HEK293 (cell line): ENCODE measurements around the gene PLIN5.

Source experiments
- CTCF ChIA-PET: fragments of 350-600 bp; formaldehyde crosslinking; extraction: SDS; loops from one replicate; lab custom pipeline; 2021; ENCODE audit warnings: antibody characterized with exemption; lab: Yijun Ruan, JAX
- POLR2A ChIA-PET: fragments of 300-600 bp; formaldehyde crosslinking; extraction: SDS; loops from one replicate; lab custom pipeline; 2020; ENCODE audit warnings: antibody characterized with exemption, inconsistent platforms; lab: Yijun Ruan, JAX
- H3K27ac ChIP-seq: fragments of 200-500 bp; sonication (Bioruptor generic); 2 replicates; pipeline ENCODE4 v1.5.1; 2014; ENCODE audit warnings: low read depth, low read length, control low read depth, inconsistent platforms; ENCODE audit errors: extremely low read depth
- H3K36me3 ChIP-seq, 2 experiments: fragments of 200-500 bp in 1 of 2; sonication (Bioruptor generic) in 1 of 2; 1 replicate in 1 of 2; 2 replicates in 1 of 2; pipeline ENCODE4 v1.5.1; 2014 to 2017; ENCODE audit warnings: inconsistent platforms in 2 of 2, low read length in 2 of 2; ENCODE audit not compliant: control insufficient read depth in 2 of 2, insufficient read depth in 1 of 2
- H3K4me1 ChIP-seq: fragments of 200-500 bp; sonication (Bioruptor generic); 2 replicates; pipeline ENCODE4 v1.5.1; 2014; ENCODE audit warnings: mild to moderate bottlenecking, low read length, inconsistent platforms; ENCODE audit not compliant: control insufficient read depth, insufficient read depth
- H3K4me3 ChIP-seq: 2 replicates; pipeline ENCODE4 v1.5.1; 2011; ENCODE audit warnings: low read depth, mild to moderate bottlenecking, control low read depth, low read length, moderate library complexity
- H3K9me3 ChIP-seq: fragments of 200-500 bp; sonication (Bioruptor generic); 2 replicates; pipeline ENCODE4 v1.5.1; 2014; ENCODE audit warnings: low read depth, low read length, inconsistent platforms; ENCODE audit not compliant: control insufficient read depth, insufficient read depth
- BCL11B ChIP-seq: fragments of 450-650 bp; formaldehyde crosslinking; IDR thresholded peaks from 2 replicates; pipeline ENCODE4 v1.5.1; 2016; ENCODE audit warnings: low read depth, missing biosample characterization, missing genetic modification characterization
- GLIS1 ChIP-seq: fragments of 450-650 bp; formaldehyde crosslinking; IDR thresholded peaks from 2 replicates; pipeline ENCODE4 v1.5.1; 2016; ENCODE audit warnings: missing biosample characterization, missing genetic modification characterization
- HOXA7 ChIP-seq: sonication (generic); formaldehyde crosslinking; IDR thresholded peaks from 2 replicates; pipeline ENCODE4 v1.8.1; 2022; ENCODE audit warnings: missing genetic modification reagents, borderline replicate concordance
- MEIS1 ChIP-seq: sonication (generic); formaldehyde crosslinking; IDR thresholded peaks from 2 replicates; pipeline ENCODE4 v1.8.1; 2022; ENCODE audit warnings: missing genetic modification reagents, mild to moderate bottlenecking, borderline replicate concordance
- PATZ1 ChIP-seq: fragments of 450-650 bp; formaldehyde crosslinking; IDR thresholded peaks from 2 replicates; pipeline ENCODE4 v1.5.1; 2016; ENCODE audit warnings: missing biosample characterization, missing genetic modification characterization
- ZBTB10 ChIP-seq: fragments of 450-650 bp; formaldehyde crosslinking; IDR thresholded peaks from 2 replicates; pipeline ENCODE4 v1.5.1; 2016; ENCODE audit warnings: missing biosample characterization, missing genetic modification characterization
- ZEB2 ChIP-seq: fragments of 450-650 bp; formaldehyde crosslinking; IDR thresholded peaks from 2 replicates; pipeline ENCODE4 v1.5.1; 2016; ENCODE audit warnings: missing biosample characterization, missing genetic modification characterization
- ZNF169 ChIP-seq: fragments of 450-650 bp; formaldehyde crosslinking; IDR thresholded peaks from 2 replicates; pipeline ENCODE4 v1.5.1; 2016; ENCODE audit warnings: missing biosample characterization, missing genetic modification characterization
- ZNF184 ChIP-seq: fragments of 450-650 bp; IDR thresholded peaks from 2 replicates; pipeline ENCODE4 v1.5.1; 2018; ENCODE audit warnings: missing biosample characterization, mild to moderate bottlenecking, missing genetic modification characterization
- ZNF311 ChIP-seq: fragments of 450-650 bp; formaldehyde crosslinking; IDR thresholded peaks from 2 replicates; pipeline ENCODE4 v1.5.1; 2017; ENCODE audit warnings: missing biosample characterization, missing genetic modification characterization, borderline replicate concordance
- ZNF362 ChIP-seq: fragments of 450-650 bp; formaldehyde crosslinking; IDR thresholded peaks from 2 replicates; pipeline ENCODE4 v1.5.1; 2016; ENCODE audit warnings: missing biosample characterization, missing genetic modification characterization
- ZNF398 ChIP-seq: fragments of 450-650 bp; formaldehyde crosslinking; IDR thresholded peaks from 2 replicates; pipeline ENCODE4 v1.5.1; 2017; ENCODE audit warnings: missing biosample characterization, missing genetic modification characterization
- ZNF501 ChIP-seq: fragments of 450-650 bp; formaldehyde crosslinking; IDR thresholded peaks from 2 replicates; pipeline ENCODE4 v1.5.1; 2016; ENCODE audit warnings: missing biosample characterization, missing genetic modification characterization

The PLIN5 gene

GRCh38 chr19:4581666-4582553 lies 46.9 kb upstream of the PLIN5 start (continued):
- TF ChIP-seq HOXA7 (CRISPR knock-in tag) (no peak), ZNF169 (no peak), MEIS1 (CRISPR knock-in tag) (no peak), ZNF501 (tag by site-specific recombination) (no peak), BCL11B (tag by site-specific recombination) (no peak), ZEB2 (0 out of 2 replicates have a peak, but pooled peaks have one; percentile 18), ZNF184 (tag by site-specific recombination) (no peak)
- TF ChIP-seq, all 188 proteins: peak for 17

- H3K4me1 ChIP-seq = no peaks in the 10 kb centered on the region; the same call in 1 of the 2 replicates
- POLR2A ChIA-PET = interaction anchor here (1.0 to 1.3 kb wide), 2 partner anchors 8 to 52 kb away, joined by 3 to 7 read pairs; no protein-coding TSS in a partner anchor
- no peaks in the 10 kb centered on the region for H3K36me3 ChIP-seq
- no peak overlapping the region for H3K27ac ChIP-seq
- peak overlapping the region; percentile 39 for H3K4me3 ChIP-seq
- TF ChIP-seq ZNF311 (tag by site-specific recombination) (no peak), ZNF362 (no peak), ZBTB10 (tag by site-specific recombination) (peak; percentile 68; the same call in 1 of the 2 replicates), PATZ1 (peak; percentile 63), ZNF398 (tag by site-specific recombination) (peak; percentile 83), GLIS1 (tag by site-specific recombination) (peak; percentile 56)
- H3K9me3 ChIP-seq = no peaks in the 10 kb centered on the region
- CTCF ChIA-PET = interaction anchor here (1.2 to 2.9 kb wide), 2 partner anchors 13 to 55 kb away, joined by 5 to 12 read pairs; no protein-coding TSS in a partner anchor
Observed at GRCh38 chr19:4580961-4581665, 46.1 kb upstream of the PLIN5 start.
